Gastroesophageal sphincter (tissue), 4 donors: ENCODE measurements around the gene ANKRD17. TPM values are rescaled to one million over a fixed set of nuclear protein-coding genes. Genes with fewer than 3 reads are reported as not detected.

Experiments used
- ATAC-seq: fragments of 150-250 bp; one replicate; pipeline ENCODE4 v1.9.1; 2016; ENCODE audit warnings: mild to moderate bottlenecking, moderate library complexity
- H3K27ac ChIP-seq, 4 donors: fragments of 200-600 bp; sonication (generic) in 3 of 4; 1 replicate in 3 of 4; 2 replicates in 1 of 4; pipeline ENCODE4 v1.5.1; 2016 to 2019
- H3K27me3 ChIP-seq: fragments of 200-600 bp; sonication (generic); one replicate; pipeline ENCODE4 v1.5.1; 2019
- H3K36me3 ChIP-seq, 2 donors: fragments of 200-600 bp; sonication (generic); one replicate each; pipeline ENCODE4 v1.5.1; 2019; ENCODE audit warnings: control low read depth in 1 of 2
- H3K4me1 ChIP-seq, 3 donors: fragments of 200-600 bp; sonication (generic); 1 replicate in 2 of 3; 2 replicates in 1 of 3; pipeline ENCODE4 v1.5.1; 2016 to 2019; ENCODE audit warnings: control low read depth in 2 of 3
- H3K4me3 ChIP-seq, 2 donors: fragments of 200-600 bp; sonication (generic); one replicate each; pipeline ENCODE4 v1.5.1; 2019; ENCODE audit warnings: mild to moderate bottlenecking in 1 of 2, moderate library complexity in 1 of 2
- H3K9me3 ChIP-seq, 3 donors: fragments of 200-600 bp; sonication (generic); one replicate each; pipeline ENCODE4 v1.5.1; 2017 to 2019; ENCODE audit warnings: control low read depth in 2 of 3
- EP300 ChIP-seq: sonication (generic); formaldehyde crosslinking; IDR thresholded peaks from one replicate; pipeline ENCODE4 v1.6.1; 2017; ENCODE audit warnings: antibody characterized with exemption, mild to moderate bottlenecking
- POLR2A ChIP-seq, 2 donors: fragments of 450-650 bp; IDR thresholded peaks; one replicate each; pipeline ENCODE4 v1.6.1; 2017; ENCODE audit warnings: antibody characterized with exemption in 2 of 2, mild to moderate bottlenecking in 2 of 2, moderate library complexity in 1 of 2
- POLR2AphosphoS5 ChIP-seq: sonication (generic); formaldehyde crosslinking; IDR thresholded peaks from one replicate; pipeline ENCODE4 v1.6.1; 2017; ENCODE audit warnings: antibody characterized with exemption
- WGBS, 2 donors: methylation state at CpG; one replicate each; pipeline ENCODE4 v1.1.5; 2018; ENCODE audit warnings: low coverage in 1 of 2; 5-methylcytosine and 5-hydroxymethylcytosine counted together
- total RNA-seq, 4 donors: library from RNA; depleted of rRNA; stranded (reverse); fragments of >200 nt; gene quantifications; one replicate each; pipeline ENCODE4 v1.1.0, GENCODE V29; 2016
- TF ChIP-seq, protein P1 (sequence below), 4 experiments: fragments of 200-600 bp in 2 of 4; fragments of 450-650 bp in 2 of 4; sonication (generic) in 1 of 4; IDR thresholded peaks; one replicate each; pipeline ENCODE4 v1.5.1; 2017 to 2019; ENCODE audit warnings: antibody characterized with exemption in 4 of 4, mild to moderate bottlenecking in 2 of 4, moderate library complexity in 2 of 4

Gene ANKRD17
- total RNA-seq, 4 donors from 2014 or later = 46.8 to 68.5 (median 59.1) TPM

DNA sequence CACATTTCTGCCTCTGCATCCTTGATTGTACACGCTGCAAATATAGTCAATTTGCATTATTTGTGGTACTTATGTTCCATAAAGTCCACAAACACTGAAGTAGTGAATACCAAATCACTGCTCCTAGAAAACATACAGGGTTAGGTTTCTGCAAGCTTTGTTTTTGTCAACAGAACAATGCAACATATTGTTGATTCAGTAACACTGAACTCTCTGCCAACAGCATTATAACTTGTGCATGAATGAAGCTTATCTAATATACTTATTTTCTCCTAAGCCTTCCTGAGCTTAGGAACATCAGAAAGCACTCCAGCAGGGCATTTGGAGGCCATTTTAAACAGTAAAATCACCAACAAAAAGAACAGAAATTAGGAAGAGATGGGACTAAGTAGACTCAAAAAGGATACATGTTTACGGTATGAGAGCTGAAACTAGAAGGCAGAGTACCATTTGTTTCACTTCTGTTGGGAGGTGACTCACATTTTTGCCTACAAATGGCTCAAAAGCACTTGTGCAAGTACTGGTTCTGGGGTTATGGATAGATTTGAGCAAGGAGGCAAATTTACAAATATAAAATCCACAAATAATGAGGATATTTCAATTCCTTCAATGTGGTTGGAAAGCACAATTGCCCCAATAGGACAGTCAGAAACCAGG is 203.2 kb downstream of the ANKRD17 start:
- Histone ChIP-seq H3K36me3 (peaks cover 9 to 71% of the 10 kb centered on the region in 2 donors), H3K27ac (no peak overlapping the region), H3K27me3 (no peaks in the 10 kb centered on the region), H3K4me1 (no peaks in the 10 kb centered on the region), H3K9me3 (no peaks in the 10 kb centered on the region), H3K4me3 (no peak overlapping the region)
- TF ChIP-seq, protein P1, sequence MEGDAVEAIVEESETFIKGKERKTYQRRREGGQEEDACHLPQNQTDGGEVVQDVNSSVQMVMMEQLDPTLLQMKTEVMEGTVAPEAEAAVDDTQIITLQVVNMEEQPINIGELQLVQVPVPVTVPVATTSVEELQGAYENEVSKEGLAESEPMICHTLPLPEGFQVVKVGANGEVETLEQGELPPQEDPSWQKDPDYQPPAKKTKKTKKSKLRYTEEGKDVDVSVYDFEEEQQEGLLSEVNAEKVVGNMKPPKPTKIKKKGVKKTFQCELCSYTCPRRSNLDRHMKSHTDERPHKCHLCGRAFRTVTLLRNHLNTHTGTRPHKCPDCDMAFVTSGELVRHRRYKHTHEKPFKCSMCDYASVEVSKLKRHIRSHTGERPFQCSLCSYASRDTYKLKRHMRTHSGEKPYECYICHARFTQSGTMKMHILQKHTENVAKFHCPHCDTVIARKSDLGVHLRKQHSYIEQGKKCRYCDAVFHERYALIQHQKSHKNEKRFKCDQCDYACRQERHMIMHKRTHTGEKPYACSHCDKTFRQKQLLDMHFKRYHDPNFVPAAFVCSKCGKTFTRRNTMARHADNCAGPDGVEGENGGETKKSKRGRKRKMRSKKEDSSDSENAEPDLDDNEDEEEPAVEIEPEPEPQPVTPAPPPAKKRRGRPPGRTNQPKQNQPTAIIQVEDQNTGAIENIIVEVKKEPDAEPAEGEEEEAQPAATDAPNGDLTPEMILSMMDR (IDR thresholded peaks at IDR 0.05) = no peak
- TF ChIP-seq EP300 (no peak), POLR2A (IDR thresholded peaks at IDR 0.05) (no peak), POLR2AphosphoS5 (no peak)
- WGBS, 2 donors = 89 to 94% methylated on average over 2 of the region's 2 CpGs
- no peak for ATAC-seq

DNA sequence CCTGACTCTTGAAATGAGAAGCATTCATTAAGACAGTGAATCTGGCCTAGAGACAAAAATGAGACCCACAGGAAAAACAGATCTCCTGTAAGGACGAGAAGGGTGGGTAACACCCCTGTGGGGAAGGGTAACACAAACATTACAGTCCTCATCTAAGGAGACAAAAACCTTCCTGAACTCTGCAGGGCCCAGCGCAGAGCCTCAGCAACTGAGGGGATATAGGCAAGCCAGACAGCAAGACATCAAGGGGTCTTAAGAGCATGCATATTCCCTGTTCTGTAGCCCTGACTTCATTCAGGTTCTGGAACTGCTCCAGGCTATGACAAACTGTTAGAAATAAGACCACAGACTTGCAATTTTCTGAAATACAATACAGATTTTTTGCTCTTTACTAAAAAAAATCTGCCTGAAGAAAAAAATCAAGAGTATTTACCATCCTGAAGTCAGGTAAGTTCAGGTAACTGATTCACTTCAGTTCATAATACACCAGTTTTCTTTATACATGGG is 204.6 kb downstream of the ANKRD17 start:
- Histone ChIP-seq H3K4me3 (no peak overlapping the region), H3K27ac (no peak overlapping the region), H3K36me3 (peaks cover 4 to 58% of the 10 kb centered on the region in 2 donors), H3K27me3 (no peaks in the 10 kb centered on the region), H3K4me1 (no peaks in the 10 kb centered on the region), H3K9me3 (no peaks in the 10 kb centered on the region)
- TF ChIP-seq POLR2A (IDR thresholded peaks at IDR 0.05) (no peak), EP300 (no peak), POLR2AphosphoS5 (no peak)
- TF ChIP-seq, protein P1 (IDR thresholded peaks at IDR 0.05) = no peak
- WGBS, 2 donors = 20% methylated on average over 1 of the region's 2 CpGs; no CpG with 5 or more reads in 1 of the 2 donors
- no peak for ATAC-seq

DNA sequence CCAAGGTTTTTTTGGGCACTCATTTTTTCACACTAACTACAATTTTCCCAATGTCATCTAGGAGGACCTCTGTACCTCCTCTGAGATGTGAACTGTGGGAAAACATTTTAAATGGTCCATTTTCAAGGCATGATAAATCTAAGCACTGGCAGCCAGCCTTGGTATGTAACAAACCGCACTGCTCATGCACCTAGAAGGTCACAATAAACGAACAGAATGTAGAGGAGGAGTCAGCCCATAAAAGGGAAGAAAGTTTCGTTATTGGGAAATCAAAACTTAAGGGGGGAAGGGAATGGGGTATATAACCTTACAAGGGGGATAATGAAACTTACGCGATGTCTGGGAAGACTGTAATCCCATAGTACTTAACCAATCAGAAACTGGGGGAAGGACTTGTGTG is 205.5 kb downstream of the ANKRD17 start:
- Histone ChIP-seq H3K4me3 (no peak overlapping the region), H3K4me1 (no peaks in the 10 kb centered on the region), H3K36me3 (peaks cover 4 to 48% of the 10 kb centered on the region in 2 donors), H3K9me3 (no peaks in the 10 kb centered on the region), H3K27me3 (no peaks in the 10 kb centered on the region), H3K27ac (no peak overlapping the region)
- 56 to 68% methylated on average over 5 of the region's 5 CpGs for WGBS, 2 donors
- ATAC-seq = no peak
- TF ChIP-seq POLR2AphosphoS5 (no peak), POLR2A (IDR thresholded peaks at IDR 0.05) (no peak), EP300 (no peak)
- TF ChIP-seq, protein P1 (IDR thresholded peaks at IDR 0.05) = no peak

DNA sequence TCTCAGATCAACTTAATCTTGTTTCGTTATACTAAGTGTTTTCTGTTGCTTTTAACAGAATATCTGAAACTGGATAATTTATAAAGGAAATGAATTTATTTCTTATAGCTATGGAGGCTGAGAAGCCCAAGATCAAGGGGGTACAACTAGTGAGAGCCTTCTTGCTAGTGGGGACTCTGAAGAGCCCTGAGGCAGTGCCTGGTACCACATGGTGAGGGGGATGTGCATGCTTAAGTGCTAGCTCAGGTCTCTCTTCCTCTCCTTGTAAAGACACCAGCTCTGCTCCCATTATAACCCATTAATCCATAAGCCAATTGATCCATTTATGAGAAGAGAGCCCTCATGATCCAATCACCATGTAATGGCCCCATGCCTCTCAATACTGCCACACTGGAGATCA is 207.0 kb downstream of the ANKRD17 start:
- Histone ChIP-seq H3K9me3 (no peaks in the 10 kb centered on the region), H3K27me3 (no peaks in the 10 kb centered on the region), H3K36me3 (peaks cover 4 to 34% of the 10 kb centered on the region in 2 donors), H3K4me3 (no peak overlapping the region), H3K4me1 (no peaks in the 10 kb centered on the region), H3K27ac (no peak overlapping the region)
- WGBS, 2 donors = 100% methylated on average over 1 of the region's 1 CpG
- ATAC-seq = no peak
- TF ChIP-seq POLR2AphosphoS5 = no peak
- TF ChIP-seq POLR2A (IDR thresholded peaks at IDR 0.05) = no peak
- no peak for TF ChIP-seq EP300
- TF ChIP-seq, protein P1 (IDR thresholded peaks at IDR 0.05) = no peak

DNA sequence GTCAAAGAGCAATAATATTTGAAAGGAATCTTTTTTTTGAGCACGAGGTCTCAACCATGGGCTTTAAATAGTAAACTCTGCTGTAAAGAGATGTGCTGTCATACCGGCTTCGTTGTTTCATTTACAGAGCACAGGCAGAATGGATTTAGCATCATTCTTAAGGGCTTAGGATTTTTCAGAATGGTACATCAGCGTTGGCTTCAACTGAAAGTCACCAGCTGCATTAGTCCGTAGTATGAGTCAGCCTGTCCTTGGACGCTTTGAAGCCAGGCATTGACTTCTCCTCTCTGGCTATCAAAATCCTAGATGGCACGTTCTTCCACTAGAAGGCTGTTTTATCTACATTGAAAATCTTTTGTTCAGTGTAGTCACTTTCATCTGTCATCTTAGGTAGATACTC is 212.7 kb downstream of the ANKRD17 start:
- no peaks in the 10 kb centered on the region for H3K36me3 ChIP-seq
- ATAC-seq = no peak
- no peaks in the 10 kb centered on the region for H3K27me3 ChIP-seq
- no peaks in the 10 kb centered on the region for H3K4me1 ChIP-seq
- H3K4me3 ChIP-seq = no peak overlapping the region
- 62 to 78% methylated on average over 5 to 7 of the region's 7 CpGs for WGBS, 2 donors
- H3K27ac ChIP-seq = no peak overlapping the region
- TF ChIP-seq, protein P1 (IDR thresholded peaks at IDR 0.05) = no peak
- TF ChIP-seq POLR2A (IDR thresholded peaks at IDR 0.05) = no peak
- no peak for TF ChIP-seq POLR2AphosphoS5
- TF ChIP-seq EP300 = no peak
- H3K9me3 ChIP-seq = peaks cover 0 to under 1% (median 0%) of the 10 kb centered on the region in 3 donors
